H9 (cell line): Measurements from ENCODE around the gene SH3TC2. TPM values are rescaled to one million over a fixed set of nuclear protein-coding genes. Genes with fewer than 3 reads are reported as not detected.

Source experiments
- DNase-seq: peaks from one replicate; pipeline ENCODE4 v3.0.0-alpha.2; 2017
- H2AFZ ChIP-seq: one replicate; pipeline ENCODE4 v1.6.1; 2013; ENCODE audit warnings: mild to moderate bottlenecking, low read length, control low read depth, moderate library complexity
- H2AK5ac ChIP-seq: 2 replicates; pipeline ENCODE4 v1.6.1; 2013; ENCODE audit warnings: low read length, control low read depth, mixed read lengths; ENCODE audit not compliant: insufficient read length
- H2BK120ac ChIP-seq: one replicate; pipeline ENCODE4 v1.6.1; 2013; ENCODE audit warnings: low read depth, mild to moderate bottlenecking, low read length, control low read depth, inconsistent platforms; ENCODE audit not compliant: poor library complexity, severe bottlenecking
- H2BK12ac ChIP-seq: 2 replicates; pipeline ENCODE4 v1.6.1; 2013; ENCODE audit warnings: low read length, control low read depth, mixed read lengths, low read depth; ENCODE audit not compliant: insufficient read length
- H2BK15ac ChIP-seq: 2 replicates; pipeline ENCODE4 v1.6.1; 2013; ENCODE audit warnings: low read depth, low read length, control low read depth
- H2BK20ac ChIP-seq: one replicate; pipeline ENCODE4 v1.6.1; 2013; ENCODE audit warnings: low read depth, mild to moderate bottlenecking, low read length, control low read depth, inconsistent platforms; ENCODE audit not compliant: poor library complexity, severe bottlenecking
- H2BK5ac ChIP-seq: 2 replicates; pipeline ENCODE4 v1.6.1; 2013; ENCODE audit warnings: low read length, control low read depth, mixed read lengths; ENCODE audit not compliant: insufficient read length
- H3K14ac ChIP-seq: 2 replicates; pipeline ENCODE4 v1.6.1; 2013; ENCODE audit warnings: low read length, control low read depth; ENCODE audit not compliant: insufficient read depth
- H3K18ac ChIP-seq: 2 replicates; pipeline ENCODE4 v1.6.1; 2013; ENCODE audit warnings: low read depth, mild to moderate bottlenecking, mixed read lengths, low read length, control low read depth; ENCODE audit not compliant: insufficient read length
- H3K23ac ChIP-seq: 2 replicates; pipeline ENCODE4 v1.6.1; 2013; ENCODE audit warnings: low read length, control low read depth, mixed read lengths, low read depth; ENCODE audit not compliant: insufficient read length
- H3K23me2 ChIP-seq: 2 replicates; pipeline ENCODE4 v1.6.1; 2013; ENCODE audit warnings: low read depth, mild to moderate bottlenecking, mixed read lengths, low read length, control low read depth; ENCODE audit not compliant: insufficient read length, poor library complexity, severe bottlenecking
- H3K27ac ChIP-seq: 2 replicates; pipeline ENCODE4 v1.5.1; 2013; ENCODE audit warnings: low read length, control low read depth, mixed read lengths, low read depth; ENCODE audit not compliant: insufficient read length
- H3K27me3 ChIP-seq: 2 replicates; pipeline ENCODE4 v1.6.1; 2013; ENCODE audit warnings: low read length, control low read depth, inconsistent platforms; ENCODE audit not compliant: insufficient read depth
- H3K4ac ChIP-seq: 2 replicates; pipeline ENCODE4 v1.6.1; 2013; ENCODE audit warnings: low read depth, mild to moderate bottlenecking, control low read depth, inconsistent platforms, low read length, moderate library complexity
- H3K4me1 ChIP-seq: 2 replicates; pipeline ENCODE4 v1.6.1; 2013; ENCODE audit warnings: low read length, control low read depth, inconsistent platforms; ENCODE audit not compliant: insufficient read depth
- H3K4me2 ChIP-seq: 2 replicates; pipeline ENCODE4 v1.6.1; 2013; ENCODE audit warnings: low read length, control low read depth, mixed read lengths; ENCODE audit not compliant: insufficient read length, insufficient read depth
- H3K56ac ChIP-seq: 2 replicates; pipeline ENCODE4 v1.6.1; 2013; ENCODE audit warnings: low read depth, mild to moderate bottlenecking, mixed read lengths, low read length, control low read depth; ENCODE audit not compliant: insufficient read length
- H3K79me1 ChIP-seq: 2 replicates; pipeline ENCODE4 v1.6.1; 2013; ENCODE audit warnings: low read depth, mild to moderate bottlenecking, moderate library complexity, low read length, control low read depth, inconsistent platforms; ENCODE audit not compliant: insufficient read depth, poor library complexity, severe bottlenecking
- H3K79me2 ChIP-seq: 2 replicates; pipeline ENCODE4 v1.6.1; 2013; ENCODE audit warnings: low read length, control low read depth, inconsistent platforms; ENCODE audit not compliant: insufficient read depth
- H3K9ac ChIP-seq: 2 replicates; pipeline ENCODE4 v1.6.1; 2013; ENCODE audit warnings: low read length, control low read depth, mixed read lengths; ENCODE audit not compliant: insufficient read length; ENCODE audit errors: extremely low read depth
- H3K9me3 ChIP-seq: one replicate; pipeline ENCODE4 v1.6.1; 2013; ENCODE audit warnings: low read depth, low read length, inconsistent platforms; ENCODE audit not compliant: control insufficient read depth
- H3T11ph ChIP-seq: one replicate; pipeline ENCODE4 v1.6.1; 2013; ENCODE audit warnings: mild to moderate bottlenecking, low read length, control low read depth, inconsistent platforms
- H4K20me1 ChIP-seq: one replicate; pipeline ENCODE4 v1.6.1; 2013; ENCODE audit not compliant: control insufficient read depth, insufficient read length, insufficient read depth
- H4K5ac ChIP-seq: 2 replicates; pipeline ENCODE4 v1.6.1; 2013; ENCODE audit warnings: low read depth, mild to moderate bottlenecking, mixed read lengths, low read length, control low read depth; ENCODE audit not compliant: insufficient read length
- H4K8ac ChIP-seq: replicated peaks from 2 replicates; pipeline ENCODE4 v1.6.1; 2013; ENCODE audit warnings: low read length, control low read depth, mixed read lengths, low read depth; ENCODE audit not compliant: insufficient read length
- H4K91ac ChIP-seq: 2 replicates; pipeline ENCODE4 v1.6.1; 2013; ENCODE audit warnings: low read depth, mild to moderate bottlenecking, moderate library complexity, mixed read lengths, low read length, control low read depth; ENCODE audit not compliant: insufficient read length
- H3K27ac Mint-ChIP-seq, 3 experiments: 2 replicates in 2 of 3; 3 replicates in 1 of 3; pipeline ENCODE4 v1.8.0; 2020 to 2021; ENCODE audit warnings: mixed read lengths in 3 of 3, mild to moderate bottlenecking in 1 of 3, moderate library complexity in 1 of 3
- H3K27me3 Mint-ChIP-seq: 2 replicates; pipeline ENCODE4 v1.8.0; 2021; ENCODE audit warnings: low read depth, mild to moderate bottlenecking, moderate library complexity, mixed read lengths
- H3K36me3 Mint-ChIP-seq, 3 experiments: 2 replicates in 2 of 3; 3 replicates in 1 of 3; pipeline ENCODE4 v1.8.0; 2020 to 2021; ENCODE audit warnings: low read depth in 3 of 3, mixed read lengths in 3 of 3; ENCODE audit not compliant: insufficient read depth in 1 of 3
- H3K4me1 Mint-ChIP-seq, 2 experiments: 2 replicates each; pipeline ENCODE4 v1.8.0; 2020; ENCODE audit warnings: mixed read lengths in 2 of 2
- H3K4me3 Mint-ChIP-seq, 2 experiments: 2 replicates in 1 of 2; 3 replicates in 1 of 2; pipeline ENCODE4 v1.8.0; 2020 to 2021; ENCODE audit warnings: mild to moderate bottlenecking in 2 of 2, mixed read lengths in 2 of 2, moderate library complexity in 1 of 2
- H3K9me3 Mint-ChIP-seq, 2 experiments: 2 replicates in 1 of 2; 3 replicates in 1 of 2; pipeline ENCODE4 v1.8.0; 2020; ENCODE audit warnings: mild to moderate bottlenecking in 2 of 2, mixed read lengths in 2 of 2, moderate library complexity in 1 of 2
- CTCF ChIP-seq: fragments of 200-600 bp; sonication (generic); conservative IDR thresholded peaks from 3 replicates; pipeline ENCODE4 v1.8.0; 2021; ENCODE audit warnings: antibody characterized with exemption, mild to moderate bottlenecking
- WGBS: extraction: QIAGEN DNeasy Blood & Tissue Kit; methylation state at CpG from one replicate; pipeline ENCODE4 v1.1.7; 2013; ENCODE audit warnings: missing lambda C conversion rate, low lambda C conversion rate, mixed read lengths; ENCODE audit not compliant: insufficient read length; ENCODE audit errors: extremely low coverage; 5-methylcytosine and 5-hydroxymethylcytosine counted together
- total RNA-seq: library from RNA; stranded (reverse); gene quantifications from 2 replicates; pipeline ENCODE4 v1.2.1, GENCODE V29; 2021

The SH3TC2 gene
- total RNA-seq, 1 experiment from 2014 or later, result not detected

- Histone ChIP-seq H3K27ac (no peak overlapping the region), H2BK120ac (no peak overlapping the region), H2BK12ac (no peak overlapping the region), H4K91ac (no peak overlapping the region), H4K20me1 (no peaks in the 10 kb centered on the region), H3K4me1 (peaks cover 2% of the 10 kb centered on the region; the same call in 1 of the 2 replicates), H3T11ph (no peak overlapping the region), H2BK15ac (no peak overlapping the region), H3K4ac (no peak overlapping the region), H4K5ac (no peak overlapping the region), H2BK5ac (no peak overlapping the region), H3K9ac (no peak overlapping the region), H3K79me1 (no peaks in the 10 kb centered on the region), H2AK5ac (no peak overlapping the region), H3K23me2 (no peaks in the 10 kb centered on the region), H3K79me2 (no peaks in the 10 kb centered on the region), H3K4me2 (no peak overlapping the region), H3K18ac (no peak overlapping the region), H3K14ac (no peak overlapping the region), H4K8ac (no peak overlapping the region), H3K23ac (no peak overlapping the region), H3K56ac (no peak overlapping the region), H2BK20ac (no peak overlapping the region), H2AFZ (no peak overlapping the region), H3K27me3 (no peaks in the 10 kb centered on the region), H3K9me3 (no peaks in the 10 kb centered on the region)
- DNase-seq, result peak; percentile 56
- Mint-ChIP-seq H3K4me1 (peaks cover 18 to 29% of the 10 kb centered on the region in 2 experiments), H3K27me3 (no peaks in the 10 kb centered on the region), H3K9me3 (no peaks in the 10 kb centered on the region), H3K36me3 (no peaks in the 10 kb centered on the region), H3K27ac (peak overlapping the region in 1 of 3 experiments; percentile 3; a peak in 2 of 7 replicates), H3K4me3 (no peak overlapping the region)
- no CpG with 5 or more reads among the region's 3 CpGs for WGBS
- TF ChIP-seq CTCF, result peak; percentile 97
These were observed 105.2 kb downstream of the SH3TC2 start for GRCh38 chr5:148957591-148958202.
